C4-2B (cell line): ENCODE results near the gene ZFP64.

Experiments
- ZFX ChIP-seq: fragments of 450-650 bp; IDR thresholded peaks from 2 replicates; pipeline ENCODE4 v1.6.1; 2017
- TF ChIP-seq, protein P1 (sequence below): fragments of 450-650 bp; conservative IDR thresholded peaks from 2 replicates; pipeline ENCODE4 v1.5.1; 2017; ENCODE audit warnings: mild to moderate bottlenecking

DNA sequence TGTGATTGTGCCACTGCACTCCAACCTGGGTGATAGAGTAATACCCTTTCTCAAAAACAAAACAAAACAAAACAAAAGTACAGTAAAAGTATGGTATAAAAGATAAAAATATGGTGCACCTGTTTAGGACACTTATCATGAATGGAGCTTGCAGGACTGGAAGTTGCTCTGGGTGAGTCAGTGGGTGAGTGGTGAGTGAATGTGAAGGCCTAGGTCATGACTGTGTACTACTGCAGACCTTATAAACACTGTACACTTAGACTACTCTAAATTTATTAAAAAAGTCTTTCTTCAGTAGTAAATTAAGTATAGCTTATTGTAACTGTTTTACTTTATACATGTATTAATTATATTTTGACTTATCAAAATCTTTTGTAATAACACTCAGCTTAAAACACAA is 46.0 kb downstream of the ZFP64 start:
- TF ChIP-seq, protein P1, sequence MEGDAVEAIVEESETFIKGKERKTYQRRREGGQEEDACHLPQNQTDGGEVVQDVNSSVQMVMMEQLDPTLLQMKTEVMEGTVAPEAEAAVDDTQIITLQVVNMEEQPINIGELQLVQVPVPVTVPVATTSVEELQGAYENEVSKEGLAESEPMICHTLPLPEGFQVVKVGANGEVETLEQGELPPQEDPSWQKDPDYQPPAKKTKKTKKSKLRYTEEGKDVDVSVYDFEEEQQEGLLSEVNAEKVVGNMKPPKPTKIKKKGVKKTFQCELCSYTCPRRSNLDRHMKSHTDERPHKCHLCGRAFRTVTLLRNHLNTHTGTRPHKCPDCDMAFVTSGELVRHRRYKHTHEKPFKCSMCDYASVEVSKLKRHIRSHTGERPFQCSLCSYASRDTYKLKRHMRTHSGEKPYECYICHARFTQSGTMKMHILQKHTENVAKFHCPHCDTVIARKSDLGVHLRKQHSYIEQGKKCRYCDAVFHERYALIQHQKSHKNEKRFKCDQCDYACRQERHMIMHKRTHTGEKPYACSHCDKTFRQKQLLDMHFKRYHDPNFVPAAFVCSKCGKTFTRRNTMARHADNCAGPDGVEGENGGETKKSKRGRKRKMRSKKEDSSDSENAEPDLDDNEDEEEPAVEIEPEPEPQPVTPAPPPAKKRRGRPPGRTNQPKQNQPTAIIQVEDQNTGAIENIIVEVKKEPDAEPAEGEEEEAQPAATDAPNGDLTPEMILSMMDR = no peak
- TF ChIP-seq ZFX = no peak
